Measurements from ENCODE around the gene SMIM41. TPM values are rescaled to one million over a fixed set of nuclear protein-coding genes. Genes with fewer than 3 reads are reported as not detected.

The SMIM41 gene
- polyA plus RNA-seq, 1 donor from 2014 or later: not detected

- no peak overlapping the region for H3K27ac ChIP-seq (ENCODE audit: low read length)
- no peak overlapping the region for H3K4me2 ChIP-seq (ENCODE audit: low read length)
- no peak overlapping the region for H3K4me3 ChIP-seq (ENCODE audit: low read length)
- no peaks in the 10 kb centered on the region for H3K9me2 ChIP-seq (ENCODE audit: insufficient read depth, low read length)
- H3K9me3 ChIP-seq (ENCODE audit: low read length): no peaks in the 10 kb centered on the region
- H3K27me3 ChIP-seq (ENCODE audit: insufficient read depth, low read depth, low read length): no peaks in the 10 kb centered on the region
- no peaks in the 10 kb centered on the region for H3K36me3 ChIP-seq (ENCODE audit: insufficient read depth, low read length)
- H2AFZ ChIP-seq (ENCODE audit: low read depth, low read length): no peak overlapping the region
- TF ChIP-seq SMC3 (conservative IDR thresholded peaks at IDR 0.05; ENCODE audit: poor library complexity): no peak
- TF ChIP-seq RAD21 (conservative IDR thresholded peaks at IDR 0.05): no peak
- TF ChIP-seq POLR2AphosphoS5 (IDR thresholded peaks at IDR 0.05): no peak
- no peak for TF ChIP-seq REST (IDR thresholded peaks at IDR 0.05; ENCODE audit: borderline replicate concordance)
- TF ChIP-seq EP300 (conservative IDR thresholded peaks at IDR 0.05; ENCODE audit: poor library complexity, severe bottlenecking): no peak
- no peak for TF ChIP-seq MXI1 (conservative IDR thresholded peaks at IDR 0.05; ENCODE audit: poor library complexity, severe bottlenecking)
- no peak for TF ChIP-seq CTCF (IDR thresholded peaks at IDR 0.05; ENCODE audit: poor library complexity, severe bottlenecking)
- H3F3A ChIP-seq (ENCODE audit: insufficient read depth, low read length, poor library complexity, severe bottlenecking): no peaks in the 10 kb centered on the region
- H4K20me1 ChIP-seq (ENCODE audit: insufficient read depth): no peaks in the 10 kb centered on the region
- H3K9ac ChIP-seq (ENCODE audit: low read length): no peak overlapping the region
- no peaks in the 10 kb centered on the region for H3K79me2 ChIP-seq (replicated peaks; ENCODE audit: insufficient read depth, low read length)
These were observed 65.2 kb downstream of the SMIM41 start for GRCh38 chr12:52144512-52145227.

GRCh38 chr12:52145228-52146088 lies 66.0 kb downstream of the SMIM41 start:
- H3K4me2 ChIP-seq (ENCODE audit: low read length): no peak overlapping the region
- H4K20me1 ChIP-seq (ENCODE audit: insufficient read depth): no peaks in the 10 kb centered on the region
- H3K4me3 ChIP-seq (ENCODE audit: low read length): no peak overlapping the region
- H3K36me3 ChIP-seq (ENCODE audit: insufficient read depth, low read length): no peaks in the 10 kb centered on the region
- H3F3A ChIP-seq (ENCODE audit: insufficient read depth, low read length, poor library complexity, severe bottlenecking): no peaks in the 10 kb centered on the region
- no peaks in the 10 kb centered on the region for H3K79me2 ChIP-seq (replicated peaks; ENCODE audit: insufficient read depth, low read length)
- TF ChIP-seq EZH2 (IDR thresholded peaks at IDR 0.05; ENCODE audit: borderline replicate concordance, insufficient read depth, low read length, poor library complexity, severe bottlenecking): no peak
- no peak for TF ChIP-seq EP300 (conservative IDR thresholded peaks at IDR 0.05; ENCODE audit: poor library complexity, severe bottlenecking)
- no peak for TF ChIP-seq TAF1 (IDR thresholded peaks at IDR 0.05; ENCODE audit: low read depth)
- TF ChIP-seq SMC3 (conservative IDR thresholded peaks at IDR 0.05; ENCODE audit: poor library complexity): no peak
- TF ChIP-seq RAD21 (conservative IDR thresholded peaks at IDR 0.05): no peak
- TF ChIP-seq REST (IDR thresholded peaks at IDR 0.05; ENCODE audit: borderline replicate concordance): no peak
- no peaks in the 10 kb centered on the region for H3K9me2 ChIP-seq (ENCODE audit: insufficient read depth, low read length)
- H3K9me3 ChIP-seq (ENCODE audit: low read length): no peaks in the 10 kb centered on the region
- H2AFZ ChIP-seq (ENCODE audit: low read depth, low read length): no peak overlapping the region
- no peak overlapping the region for H3K9ac ChIP-seq (ENCODE audit: low read length)
- no peaks in the 10 kb centered on the region for H3K27me3 ChIP-seq (ENCODE audit: insufficient read depth, low read depth, low read length)
- H3K27ac ChIP-seq (ENCODE audit: low read length): no peak overlapping the region
